Neural cell (in vitro differentiated cells): ENCODE measurements around the gene SERTAD3.
A peak's percentile ranks its signal among the peaks of the same experiment; 100 is the strongest.

Experiments used
- CTCF ChIP-seq: fragments of 450-650 bp; IDR thresholded peaks from 2 replicates; pipeline ENCODE4 v1.5.1; 2014; ENCODE audit warnings: antibody characterized with exemption, mild to moderate bottlenecking, moderate library complexity; ENCODE audit not compliant: poor library complexity, severe bottlenecking
- EP300 ChIP-seq: fragments of 450-650 bp; conservative IDR thresholded peaks from 2 replicates; pipeline ENCODE4 v1.6.1; 2014; ENCODE audit warnings: antibody characterized with exemption, mild to moderate bottlenecking, moderate library complexity; ENCODE audit not compliant: poor library complexity, severe bottlenecking
- EZH2 ChIP-seq: fragments of 200-600, 300-800 bp; shearing (Covaris generic), sonication (generic); IDR thresholded peaks from 2 replicates; pipeline ENCODE4 v1.6.1; 2014; ENCODE audit warnings: antibody characterized with exemption, low read length, borderline replicate concordance, mild to moderate bottlenecking; ENCODE audit not compliant: insufficient read depth, poor library complexity, severe bottlenecking
- MXI1 ChIP-seq: fragments of 450-650 bp; conservative IDR thresholded peaks from 2 replicates; pipeline ENCODE4 v1.6.1; 2014; ENCODE audit warnings: antibody characterized with exemption, mild to moderate bottlenecking; ENCODE audit not compliant: poor library complexity, severe bottlenecking
- POLR2AphosphoS5 ChIP-seq: IDR thresholded peaks from 2 replicates; pipeline ENCODE4 v1.6.1; 2012
- RAD21 ChIP-seq: fragments of 450-650 bp; conservative IDR thresholded peaks from 2 replicates; pipeline ENCODE4 v1.6.1; 2014; ENCODE audit warnings: antibody characterized with exemption, mild to moderate bottlenecking, moderate library complexity
- REST ChIP-seq: IDR thresholded peaks from 2 replicates; pipeline ENCODE4 v1.6.1; 2012; ENCODE audit warnings: borderline replicate concordance
- SMC3 ChIP-seq: fragments of 450-650 bp; conservative IDR thresholded peaks from 2 replicates; pipeline ENCODE4 v1.6.1; 2014; ENCODE audit warnings: antibody characterized with exemption, mild to moderate bottlenecking, moderate library complexity; ENCODE audit not compliant: poor library complexity
- TAF1 ChIP-seq: IDR thresholded peaks from 2 replicates; pipeline ENCODE4 v1.6.1; 2012; ENCODE audit warnings: low read depth

GRCh38 chr19:40425450-40426287 lies 18.5 kb downstream of the SERTAD3 start, which contains the start of gene SERTAD1:
- TF ChIP-seq RAD21 (peak; percentile 34), CTCF (peak; percentile 80), SMC3 (peak; percentile 57), POLR2AphosphoS5 (peak; percentile 81), MXI1 (peak; percentile 63), EP300 (peak; percentile 53), EZH2 (no peak), TAF1 (no peak), REST (peak; percentile 33)
